ENCODE data around the gene NFIA. TPM values are rescaled to one million over a fixed set of nuclear protein-coding genes. Genes with fewer than 3 reads are reported as not detected.
A peak's percentile ranks its signal among the peaks of the same experiment; 100 is the strongest.

Gene NFIA
- polyA plus RNA-seq, 3 donors = 1.4 to 5.3 (median 2.4) TPM

GRCh38 chr1:61160526-61160925 lies 78.2 kb downstream of the NFIA start:
- H3K27ac ChIP-seq (ENCODE audit: low read depth in 1 of 2, low read length in 2 of 2) = no peak overlapping the region
- no peaks in the 10 kb centered on the region for H3K27me3 ChIP-seq (ENCODE audit: control insufficient read depth in 2 of 2, insufficient read depth in 2 of 2, low read length in 2 of 2)
- Mint-ChIP-seq H3K9me3 (peaks cover 0 to 2% (median 0%) of the 10 kb centered on the region in 7 donors), H3K27ac (peak overlapping the region in 2 of 7 donors; percentile 36 to 50), H3K27me3 (ENCODE audit: low read depth in 3 of 3) (peaks cover 0 to 2% (median 1%) of the 10 kb centered on the region in 3 donors), H3K4me1 (peaks cover 30% of the 10 kb centered on the region), H3K4me3 (no peak overlapping the region), H3K36me3 (peaks cover 3 to 5% of the 10 kb centered on the region in 2 donors)
- DNase-seq = peak; percentile 27 to 35 (median 29)
- H3K36me3 ChIP-seq (replicated peaks in 1 of 2; ENCODE audit: control insufficient read depth in 1 of 2, insufficient read depth in 2 of 2, low read length in 2 of 2) = no peaks in the 10 kb centered on the region
- no peaks in the 10 kb centered on the region for H3K9me3 ChIP-seq (replicated peaks in 1 of 2; ENCODE audit: control insufficient read depth in 1 of 2, insufficient read depth in 1 of 2, low read length in 2 of 2)
- H3K79me2 ChIP-seq (ENCODE audit: insufficient read depth, low read length) = no peaks in the 10 kb centered on the region
- no peak overlapping the region for H3K4me2 ChIP-seq (replicated peaks; ENCODE audit: extremely low read depth, low read length, poor library complexity, severe bottlenecking)
- intact Hi-C loops (cut with micrococcal nuclease) = no loop called here
- no peak overlapping the region for H3K4me3 ChIP-seq (replicated peaks in 1 of 3; ENCODE audit: low read depth in 2 of 3, low read length in 3 of 3)
- no peak for TF ChIP-seq CTCF (IDR thresholded peaks at IDR 0.05)
- H3K9ac ChIP-seq (ENCODE audit: insufficient read depth, low read length, poor library complexity, severe bottlenecking) = no peak overlapping the region
- H2AFZ ChIP-seq (ENCODE audit: insufficient read depth, low read depth, low read length, poor library complexity, severe bottlenecking) = no peak overlapping the region
- peaks cover 13 to 35% of the 10 kb centered on the region in 2 donors for H3K4me1 ChIP-seq (ENCODE audit: control insufficient read depth in 1 of 2, insufficient read depth in 2 of 2, low read length in 2 of 2)
- no peaks in the 10 kb centered on the region for H4K20me1 ChIP-seq (ENCODE audit: insufficient read depth, low read length)
- WGBS (ENCODE audit: insufficient coverage) = 42% methylated on average over 2 of the region's 4 CpGs

- H2AFZ ChIP-seq (ENCODE audit: insufficient read depth, low read depth, low read length, poor library complexity, severe bottlenecking) = no peak overlapping the region
- Mint-ChIP-seq H3K4me1 (peaks cover 19% of the 10 kb centered on the region), H3K36me3 (peaks cover 3 to 5% of the 10 kb centered on the region in 2 donors), H3K9me3 (peaks cover 0 to 2% (median 0%) of the 10 kb centered on the region in 7 donors), H3K27ac (no peak overlapping the region), H3K4me3 (no peak overlapping the region), H3K27me3 (ENCODE audit: low read depth in 3 of 3) (peaks cover 0 to 2% (median 0%) of the 10 kb centered on the region in 3 donors)
- no peak for TF ChIP-seq CTCF (IDR thresholded peaks at IDR 0.05)
- H3K4me2 ChIP-seq (replicated peaks; ENCODE audit: extremely low read depth, low read length, poor library complexity, severe bottlenecking) = no peak overlapping the region
- no peaks in the 10 kb centered on the region for H3K9me3 ChIP-seq (replicated peaks in 1 of 2; ENCODE audit: control insufficient read depth in 1 of 2, insufficient read depth in 1 of 2, low read length in 2 of 2)
- DNase-seq = no peak
- no peak overlapping the region for H3K4me3 ChIP-seq (replicated peaks in 1 of 3; ENCODE audit: low read depth in 2 of 3, low read length in 3 of 3)
- WGBS (ENCODE audit: insufficient coverage) = no CpG with 5 or more reads among the region's 4 CpGs
- H3K27me3 ChIP-seq (ENCODE audit: control insufficient read depth in 2 of 2, insufficient read depth in 2 of 2, low read length in 2 of 2) = no peaks in the 10 kb centered on the region
- H3K27ac ChIP-seq (ENCODE audit: low read depth in 1 of 2, low read length in 2 of 2) = no peak overlapping the region
- no peaks in the 10 kb centered on the region for H4K20me1 ChIP-seq (ENCODE audit: insufficient read depth, low read length)
- no peaks in the 10 kb centered on the region for H3K36me3 ChIP-seq (replicated peaks in 1 of 2; ENCODE audit: control insufficient read depth in 1 of 2, insufficient read depth in 2 of 2, low read length in 2 of 2)
- intact Hi-C loops (cut with micrococcal nuclease) = no loop called here
- no peak overlapping the region for H3K9ac ChIP-seq (ENCODE audit: insufficient read depth, low read length, poor library complexity, severe bottlenecking)
- H3K79me2 ChIP-seq (ENCODE audit: insufficient read depth, low read length) = no peaks in the 10 kb centered on the region
- H3K4me1 ChIP-seq (ENCODE audit: control insufficient read depth in 1 of 2, insufficient read depth in 2 of 2, low read length in 2 of 2) = peaks cover 7 to 21% of the 10 kb centered on the region in 2 donors
Measured at GRCh38 chr1:61162520-61163258, 80.3 kb downstream of the NFIA start.
